ENCODE measurements around the gene SGTA. TPM values are rescaled to one million over a fixed set of nuclear protein-coding genes. Genes with fewer than 3 reads are reported as not detected.

SGTA gene
- polyA plus RNA-seq, 1 donor = 41.3 TPM

GRCh38 chr19:2754659-2755447, 28.2 kb downstream of the SGTA start:
- no CpG with 5 or more reads among the region's 43 CpGs for WGBS (ENCODE audit: insufficient coverage, low lambda C conversion rate)
- no peaks in the 10 kb centered on the region for H3K4me1 ChIP-seq (ENCODE audit: control insufficient read depth, insufficient read depth, low read length)
- no peaks in the 10 kb centered on the region for H3K27me3 ChIP-seq (ENCODE audit: control insufficient read depth, insufficient read depth, low read length)
- DNase-seq = no peak
- no peak overlapping the region for H3K4me3 ChIP-seq (ENCODE audit: low read length)
- H3K36me3 ChIP-seq (ENCODE audit: control insufficient read depth, insufficient read depth, low read length) = peaks cover 49% of the 10 kb centered on the region
- H3K9me3 ChIP-seq (ENCODE audit: control insufficient read depth, low read depth, low read length) = no peaks in the 10 kb centered on the region
- no peak overlapping the region for H3K27ac ChIP-seq (ENCODE audit: low read length)

- no peaks in the 10 kb centered on the region for H3K4me1 ChIP-seq (ENCODE audit: control insufficient read depth, insufficient read depth, low read length)
- H3K9me3 ChIP-seq (ENCODE audit: control insufficient read depth, low read depth, low read length) = peaks cover 4% of the 10 kb centered on the region
- no peak overlapping the region for H3K27ac ChIP-seq (ENCODE audit: low read length)
- WGBS (ENCODE audit: insufficient coverage, low lambda C conversion rate) = no CpG with 5 or more reads among the region's 21 CpGs
- H3K27me3 ChIP-seq (ENCODE audit: control insufficient read depth, insufficient read depth, low read length) = no peaks in the 10 kb centered on the region
- H3K36me3 ChIP-seq (ENCODE audit: control insufficient read depth, insufficient read depth, low read length) = peaks cover 23% of the 10 kb centered on the region
- no peak for DNase-seq
- no peak overlapping the region for H3K4me3 ChIP-seq (ENCODE audit: low read length)
Measured at GRCh38 chr19:2751438-2751830, 31.6 kb downstream of the SGTA start.

GRCh38 chr19:2750808-2751437, 32.1 kb downstream of the SGTA start:
- Histone ChIP-seq H3K27me3 (ENCODE audit: control insufficient read depth, insufficient read depth, low read length) (no peaks in the 10 kb centered on the region), H3K4me1 (ENCODE audit: control insufficient read depth, insufficient read depth, low read length) (no peaks in the 10 kb centered on the region), H3K4me3 (ENCODE audit: low read length) (no peak overlapping the region), H3K27ac (ENCODE audit: low read length) (no peak overlapping the region), H3K36me3 (ENCODE audit: control insufficient read depth, insufficient read depth, low read length) (peaks cover 23% of the 10 kb centered on the region), H3K9me3 (ENCODE audit: control insufficient read depth, low read depth, low read length) (peaks cover 4% of the 10 kb centered on the region)
- no peak for DNase-seq
- WGBS (ENCODE audit: insufficient coverage, low lambda C conversion rate) = no CpG with 5 or more reads among the region's 17 CpGs

GRCh38 chr19:2747349-2747748, 35.7 kb downstream of the SGTA start:
- H3K27me3 ChIP-seq (ENCODE audit: control insufficient read depth, insufficient read depth, low read length) = no peaks in the 10 kb centered on the region
- DNase-seq = no peak
- WGBS (ENCODE audit: insufficient coverage, low lambda C conversion rate) = 100% methylated on average over 3 of the region's 7 CpGs
- peaks cover 4% of the 10 kb centered on the region for H3K9me3 ChIP-seq (ENCODE audit: control insufficient read depth, low read depth, low read length)
- no peaks in the 10 kb centered on the region for H3K4me1 ChIP-seq (ENCODE audit: control insufficient read depth, insufficient read depth, low read length)
- no peak overlapping the region for H3K4me3 ChIP-seq (ENCODE audit: low read length)
- no peak overlapping the region for H3K27ac ChIP-seq (ENCODE audit: low read length)
- H3K36me3 ChIP-seq (ENCODE audit: control insufficient read depth, insufficient read depth, low read length) = no peaks in the 10 kb centered on the region

GRCh38 chr19:2744113-2744512, 39.0 kb downstream of the SGTA start:
- H3K27ac ChIP-seq (ENCODE audit: low read length) = no peak overlapping the region
- no peaks in the 10 kb centered on the region for H3K27me3 ChIP-seq (ENCODE audit: control insufficient read depth, insufficient read depth, low read length)
- no peak overlapping the region for H3K4me3 ChIP-seq (ENCODE audit: low read length)
- H3K36me3 ChIP-seq (ENCODE audit: control insufficient read depth, insufficient read depth, low read length) = no peaks in the 10 kb centered on the region
- no peaks in the 10 kb centered on the region for H3K4me1 ChIP-seq (ENCODE audit: control insufficient read depth, insufficient read depth, low read length)
- H3K9me3 ChIP-seq (ENCODE audit: control insufficient read depth, low read depth, low read length) = peaks cover 3% of the 10 kb centered on the region
- no CpG with 5 or more reads among the region's 4 CpGs for WGBS (ENCODE audit: insufficient coverage, low lambda C conversion rate)
- no peak for DNase-seq

GRCh38 chr19:2743099-2743498, 40.0 kb downstream of the SGTA start:
- no peaks in the 10 kb centered on the region for H3K4me1 ChIP-seq (ENCODE audit: control insufficient read depth, insufficient read depth, low read length)
- no peak overlapping the region for H3K4me3 ChIP-seq (ENCODE audit: low read length)
- no peaks in the 10 kb centered on the region for H3K9me3 ChIP-seq (ENCODE audit: control insufficient read depth, low read depth, low read length)
- no peak for DNase-seq
- WGBS (ENCODE audit: insufficient coverage, low lambda C conversion rate) = no CpG with 5 or more reads among the region's 8 CpGs
- H3K36me3 ChIP-seq (ENCODE audit: control insufficient read depth, insufficient read depth, low read length) = no peaks in the 10 kb centered on the region
- no peaks in the 10 kb centered on the region for H3K27me3 ChIP-seq (ENCODE audit: control insufficient read depth, insufficient read depth, low read length)
- H3K27ac ChIP-seq (ENCODE audit: low read length) = no peak overlapping the region

- no peaks in the 10 kb centered on the region for H3K4me1 ChIP-seq (ENCODE audit: control insufficient read depth, insufficient read depth, low read length)
- WGBS (ENCODE audit: insufficient coverage, low lambda C conversion rate) = no CpG with 5 or more reads among the region's 13 CpGs
- no peak overlapping the region for H3K4me3 ChIP-seq (ENCODE audit: low read length)
- H3K27ac ChIP-seq (ENCODE audit: low read length) = no peak overlapping the region
- peaks cover 10% of the 10 kb centered on the region for H3K36me3 ChIP-seq (ENCODE audit: control insufficient read depth, insufficient read depth, low read length)
- no peaks in the 10 kb centered on the region for H3K27me3 ChIP-seq (ENCODE audit: control insufficient read depth, insufficient read depth, low read length)
- no peak for DNase-seq
- no peaks in the 10 kb centered on the region for H3K9me3 ChIP-seq (ENCODE audit: control insufficient read depth, low read depth, low read length)
Measured at GRCh38 chr19:2740314-2740656, 42.8 kb downstream of the SGTA start.

GRCh38 chr19:2739602-2740313, 43.3 kb downstream of the SGTA start, which contains the start of gene SLC39A3:
Gene SLC39A3 (minus strand): TSS chr19:2740017. CDS start chr19:2737257, 2,760 bp downstream.
- Histone ChIP-seq H3K9me3 (ENCODE audit: control insufficient read depth, low read depth, low read length) (no peaks in the 10 kb centered on the region), H3K4me3 (ENCODE audit: low read length) (peak within 1 kb of the TSS; percentile 73), H3K4me1 (ENCODE audit: control insufficient read depth, insufficient read depth, low read length) (no peaks in the 10 kb centered on the region), H3K36me3 (ENCODE audit: control insufficient read depth, insufficient read depth, low read length) (peaks cover 15% of the 10 kb centered on the region), H3K27ac (ENCODE audit: low read length) (no peak within 1 kb of the TSS), H3K27me3 (ENCODE audit: control insufficient read depth, insufficient read depth, low read length) (no peaks in the 10 kb centered on the region)
- DNase-seq = peak; percentile 95 to 98
- no CpG with 5 or more reads among the region's 64 CpGs for WGBS (ENCODE audit: insufficient coverage, low lambda C conversion rate)

GRCh38 chr19:2736550-2737190, 46.4 kb downstream of the SGTA start:
- H3K27me3 ChIP-seq (ENCODE audit: control insufficient read depth, insufficient read depth, low read length) = no peaks in the 10 kb centered on the region
- H3K27ac ChIP-seq (ENCODE audit: low read length) = no peak overlapping the region
- H3K4me1 ChIP-seq (ENCODE audit: control insufficient read depth, insufficient read depth, low read length) = no peaks in the 10 kb centered on the region
- WGBS (ENCODE audit: insufficient coverage, low lambda C conversion rate) = no CpG with 5 or more reads among the region's 15 CpGs
- no peak overlapping the region for H3K4me3 ChIP-seq (ENCODE audit: low read length)
- H3K36me3 ChIP-seq (ENCODE audit: control insufficient read depth, insufficient read depth, low read length) = peaks cover 17% of the 10 kb centered on the region
- no peaks in the 10 kb centered on the region for H3K9me3 ChIP-seq (ENCODE audit: control insufficient read depth, low read depth, low read length)
- DNase-seq = no peak

GRCh38 chr19:2735374-2735773, 47.7 kb downstream of the SGTA start:
- Histone ChIP-seq H3K4me3 (ENCODE audit: low read length) (no peak overlapping the region), H3K9me3 (ENCODE audit: control insufficient read depth, low read depth, low read length) (no peaks in the 10 kb centered on the region), H3K27ac (ENCODE audit: low read length) (no peak overlapping the region), H3K36me3 (ENCODE audit: control insufficient read depth, insufficient read depth, low read length) (peaks cover 17% of the 10 kb centered on the region), H3K4me1 (ENCODE audit: control insufficient read depth, insufficient read depth, low read length) (no peaks in the 10 kb centered on the region), H3K27me3 (ENCODE audit: control insufficient read depth, insufficient read depth, low read length) (no peaks in the 10 kb centered on the region)
- DNase-seq = no peak
- no CpG with 5 or more reads among the region's 12 CpGs for WGBS (ENCODE audit: insufficient coverage, low lambda C conversion rate)
